GM18499 (cell line): Measurements from ENCODE around the gene ENC1.

Experiments used
- ATAC-seq: cut with Tn5 transposase; IDR thresholded peaks from one replicate; pipeline ENCODE4 v1.9.1; 2021; ENCODE audit warnings: moderate number of reproducible peaks; ENCODE audit not compliant: insufficient read depth, unreplicated experiment

Gene ENC1

DNA sequence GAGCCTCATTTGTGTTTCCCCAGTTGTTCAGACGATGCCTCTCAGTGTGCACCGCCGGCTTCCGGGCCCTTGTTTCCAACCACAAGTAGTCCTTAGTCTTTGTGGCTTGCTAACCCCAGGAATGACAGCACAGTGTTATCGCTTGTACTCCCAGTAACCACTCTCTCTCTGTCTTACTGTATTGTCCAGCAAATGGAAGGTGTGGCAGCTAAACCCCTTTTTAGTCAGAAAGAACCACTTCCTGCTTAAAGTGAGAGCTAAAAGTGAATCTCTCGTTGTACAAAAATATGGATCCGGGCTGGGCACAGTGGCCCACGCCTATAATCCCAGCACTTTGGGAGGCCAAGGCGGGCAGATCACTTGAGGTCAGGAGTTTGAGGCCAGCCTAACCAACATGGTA is 61.3 kb downstream of the ENC1 start:
- ATAC-seq = peak; percentile 64

DNA sequence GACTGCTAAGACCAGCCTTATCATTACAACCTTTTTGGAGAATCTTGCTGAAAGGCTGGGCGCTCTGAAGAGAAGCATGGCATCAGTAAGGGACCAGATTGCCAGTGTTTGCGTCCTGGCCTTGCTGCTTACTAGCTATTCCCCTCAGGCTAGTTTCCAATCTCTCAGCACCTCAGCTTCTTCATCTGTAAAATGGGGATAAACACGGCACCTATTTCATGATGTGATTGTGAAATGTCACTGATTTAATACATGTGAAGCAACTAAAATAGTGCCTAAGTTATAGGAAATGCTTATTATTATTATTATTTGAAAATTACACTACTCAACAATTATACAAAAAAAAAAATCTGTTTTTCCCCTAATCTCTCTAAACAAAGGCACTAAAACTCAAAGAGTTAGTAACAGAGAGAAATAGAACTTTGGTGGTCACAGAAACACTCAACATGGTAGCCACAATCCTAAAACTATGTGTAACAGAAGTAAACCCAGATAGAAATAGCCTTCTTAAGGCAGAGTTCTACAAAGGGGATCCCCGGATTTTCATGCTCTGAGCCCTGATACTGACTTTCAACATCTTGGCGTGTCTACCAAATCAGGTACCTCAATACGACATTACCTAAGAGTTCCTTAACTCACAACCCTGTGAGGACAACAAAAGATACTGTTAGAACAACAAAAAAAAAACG is 62.0 kb downstream of the ENC1 start:
- no peak for ATAC-seq
